Measurements from ENCODE around the gene TWIST1. TPM values are rescaled to one million over a fixed set of nuclear protein-coding genes. Genes with fewer than 3 reads are reported as not detected.

TWIST1 gene
- total RNA-seq (2021; ENCODE audit: unreplicated experiment) (not detected), Bru-seq, nascent RNA (percentile 17 among the genes with signal in this experiment), BruChase-seq, experiment 1, labeled RNA remaining after a 2-hour chase (not detected), BruChase-seq, experiment 2, labeled RNA remaining after a 6-hour chase (not detected)
- not detected for polyA plus RNA-seq (2012; ENCODE audit: insufficient read length)
- long read RNA-seq, result 0 reads

DNA sequence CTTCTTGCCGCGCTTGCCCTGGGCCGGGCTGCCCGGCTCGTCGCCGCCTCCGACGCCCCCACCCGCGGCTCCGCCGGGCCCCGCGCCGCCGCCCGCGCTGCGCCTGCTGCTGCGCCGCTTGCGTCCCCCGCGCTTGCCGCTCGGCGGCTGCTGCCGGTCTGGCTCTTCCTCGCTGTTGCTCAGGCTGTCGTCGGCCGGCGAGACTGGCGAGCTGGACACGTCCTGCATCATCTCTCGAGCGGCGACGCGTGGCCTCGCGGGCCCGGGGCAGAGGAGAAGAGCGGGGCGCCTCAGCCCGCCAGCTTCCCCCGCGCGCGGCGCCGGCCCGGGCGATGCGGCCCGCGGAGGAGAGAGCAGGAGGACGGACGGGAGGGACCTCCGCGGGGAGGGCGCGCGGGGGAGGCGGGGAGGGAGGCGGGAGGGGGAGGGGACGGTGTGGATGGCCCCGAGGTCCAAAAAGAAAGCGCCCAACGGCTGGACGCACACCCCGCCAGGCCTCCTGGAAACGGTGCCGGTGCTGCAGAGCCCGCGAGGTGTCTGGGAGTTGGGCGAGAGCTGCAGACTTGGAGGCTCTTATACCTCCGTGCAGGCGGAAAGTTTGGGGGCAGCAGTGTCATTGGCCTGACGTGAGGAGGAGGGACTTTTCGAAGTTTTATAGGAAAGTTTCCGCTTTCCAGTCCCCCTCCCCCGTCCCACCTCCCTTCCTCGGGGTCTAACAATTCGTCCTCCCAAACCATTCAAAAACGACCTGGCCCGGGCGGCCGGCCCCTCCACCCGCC lies at the start of gene TWIST1:
TSS of gene TWIST1 (minus strand) at position 546 of the 779 bp plus-strand sequence. CDS start at position 231, 315 bp downstream.
- Histone ChIP-seq H3K9me3 (ENCODE audit: control insufficient read depth, insufficient read depth, low read depth, low read length) (peaks cover 9% of the 10 kb centered on the region), H3K27me3 (ENCODE audit: control insufficient read depth, insufficient read depth, low read length) (no peaks in the 10 kb centered on the region), H3K27ac (ENCODE audit: low read length) (no peak within 1 kb of the TSS), H3K4me3 (ENCODE audit: low read depth in 2 of 2, low read length in 2 of 2) (peak within 1 kb of the TSS in 1 of 2 experiments; percentile 48; a peak in 1 of 4 replicates), H3K4me1 (ENCODE audit: control insufficient read depth, insufficient read depth, low read length) (no peaks in the 10 kb centered on the region), H3K36me3 (ENCODE audit: control insufficient read depth, insufficient read depth, low read length) (no peaks in the 10 kb centered on the region)
- POLR2A ChIA-PET, result no interaction called here
- in situ Hi-C loops (cut with HindIII; ENCODE audit: low pct_unique_long_range_greater_than_20kb, low sequenced_read_pairs), result no loop called here
- ATAC-seq (no peak), DNase-seq (ENCODE audit: low read depth, low spot score) (no peak)
- CTCF ChIA-PET, result no interaction called here
- no TSS peak for BruUV-seq (replicated peaks)
- TF ChIP-seq, protein P1, sequence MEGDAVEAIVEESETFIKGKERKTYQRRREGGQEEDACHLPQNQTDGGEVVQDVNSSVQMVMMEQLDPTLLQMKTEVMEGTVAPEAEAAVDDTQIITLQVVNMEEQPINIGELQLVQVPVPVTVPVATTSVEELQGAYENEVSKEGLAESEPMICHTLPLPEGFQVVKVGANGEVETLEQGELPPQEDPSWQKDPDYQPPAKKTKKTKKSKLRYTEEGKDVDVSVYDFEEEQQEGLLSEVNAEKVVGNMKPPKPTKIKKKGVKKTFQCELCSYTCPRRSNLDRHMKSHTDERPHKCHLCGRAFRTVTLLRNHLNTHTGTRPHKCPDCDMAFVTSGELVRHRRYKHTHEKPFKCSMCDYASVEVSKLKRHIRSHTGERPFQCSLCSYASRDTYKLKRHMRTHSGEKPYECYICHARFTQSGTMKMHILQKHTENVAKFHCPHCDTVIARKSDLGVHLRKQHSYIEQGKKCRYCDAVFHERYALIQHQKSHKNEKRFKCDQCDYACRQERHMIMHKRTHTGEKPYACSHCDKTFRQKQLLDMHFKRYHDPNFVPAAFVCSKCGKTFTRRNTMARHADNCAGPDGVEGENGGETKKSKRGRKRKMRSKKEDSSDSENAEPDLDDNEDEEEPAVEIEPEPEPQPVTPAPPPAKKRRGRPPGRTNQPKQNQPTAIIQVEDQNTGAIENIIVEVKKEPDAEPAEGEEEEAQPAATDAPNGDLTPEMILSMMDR (IDR thresholded peaks at IDR 0.05), result no peak
- TF ChIP-seq, protein P2, sequence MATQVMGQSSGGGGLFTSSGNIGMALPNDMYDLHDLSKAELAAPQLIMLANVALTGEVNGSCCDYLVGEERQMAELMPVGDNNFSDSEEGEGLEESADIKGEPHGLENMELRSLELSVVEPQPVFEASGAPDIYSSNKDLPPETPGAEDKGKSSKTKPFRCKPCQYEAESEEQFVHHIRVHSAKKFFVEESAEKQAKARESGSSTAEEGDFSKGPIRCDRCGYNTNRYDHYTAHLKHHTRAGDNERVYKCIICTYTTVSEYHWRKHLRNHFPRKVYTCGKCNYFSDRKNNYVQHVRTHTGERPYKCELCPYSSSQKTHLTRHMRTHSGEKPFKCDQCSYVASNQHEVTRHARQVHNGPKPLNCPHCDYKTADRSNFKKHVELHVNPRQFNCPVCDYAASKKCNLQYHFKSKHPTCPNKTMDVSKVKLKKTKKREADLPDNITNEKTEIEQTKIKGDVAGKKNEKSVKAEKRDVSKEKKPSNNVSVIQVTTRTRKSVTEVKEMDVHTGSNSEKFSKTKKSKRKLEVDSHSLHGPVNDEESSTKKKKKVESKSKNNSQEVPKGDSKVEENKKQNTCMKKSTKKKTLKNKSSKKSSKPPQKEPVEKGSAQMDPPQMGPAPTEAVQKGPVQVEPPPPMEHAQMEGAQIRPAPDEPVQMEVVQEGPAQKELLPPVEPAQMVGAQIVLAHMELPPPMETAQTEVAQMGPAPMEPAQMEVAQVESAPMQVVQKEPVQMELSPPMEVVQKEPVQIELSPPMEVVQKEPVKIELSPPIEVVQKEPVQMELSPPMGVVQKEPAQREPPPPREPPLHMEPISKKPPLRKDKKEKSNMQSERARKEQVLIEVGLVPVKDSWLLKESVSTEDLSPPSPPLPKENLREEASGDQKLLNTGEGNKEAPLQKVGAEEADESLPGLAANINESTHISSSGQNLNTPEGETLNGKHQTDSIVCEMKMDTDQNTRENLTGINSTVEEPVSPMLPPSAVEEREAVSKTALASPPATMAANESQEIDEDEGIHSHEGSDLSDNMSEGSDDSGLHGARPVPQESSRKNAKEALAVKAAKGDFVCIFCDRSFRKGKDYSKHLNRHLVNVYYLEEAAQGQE (IDR thresholded peaks at IDR 0.05; ENCODE audit: insufficient read depth in 1 of 2, low read depth in 2 of 2, low read length in 1 of 2), result no peak
- TF ChIP-seq SIN3A (IDR thresholded peaks at IDR 0.05; ENCODE audit: borderline replicate concordance, insufficient read depth, low read depth, low read length) (no peak), TCF7L2 (IDR thresholded peaks at IDR 0.05; ENCODE audit: low read depth, low read length) (no peak), POLR2AphosphoS5 (IDR thresholded peaks at IDR 0.05; ENCODE audit: low read depth, low read length) (no peak)
- intact Hi-C loops (cut with micrococcal nuclease; ENCODE audit: unreplicated experiment), result no loop called here

DNA sequence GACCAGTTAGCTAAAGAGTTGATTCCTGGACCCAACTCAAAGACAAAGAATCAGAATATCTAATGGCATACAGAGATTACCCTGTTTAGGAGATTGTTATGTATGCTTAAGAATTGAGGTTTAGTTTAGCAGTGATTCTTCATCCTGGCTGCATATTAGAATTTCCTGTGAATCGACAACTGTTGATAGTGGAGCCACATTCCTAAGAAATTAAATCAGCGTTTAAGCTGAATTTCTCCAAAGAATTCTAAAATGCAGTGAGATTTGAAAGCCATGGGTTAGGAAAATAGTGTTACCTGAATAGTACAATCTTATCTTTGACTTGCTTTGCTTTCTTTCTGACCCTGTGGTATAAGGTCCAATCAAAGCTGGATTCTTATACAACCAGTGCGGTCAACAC lies 44.2 kb upstream of the TWIST1 start:
- H3K27ac ChIP-seq (ENCODE audit: low read length), result no peak overlapping the region
- H3K4me3 ChIP-seq (ENCODE audit: low read depth in 2 of 2, low read length in 2 of 2), result no peak overlapping the region
- TF ChIP-seq SIN3A (IDR thresholded peaks at IDR 0.05; ENCODE audit: borderline replicate concordance, insufficient read depth, low read depth, low read length), result no peak
- TF ChIP-seq, protein P2 (IDR thresholded peaks at IDR 0.05; ENCODE audit: insufficient read depth in 1 of 2, low read depth in 2 of 2, low read length in 1 of 2), result no peak
- TF ChIP-seq, protein P1 (IDR thresholded peaks at IDR 0.05), result no peak
- no peak for TF ChIP-seq TCF7L2 (IDR thresholded peaks at IDR 0.05; ENCODE audit: low read depth, low read length)
- TF ChIP-seq POLR2AphosphoS5 (IDR thresholded peaks at IDR 0.05; ENCODE audit: low read depth, low read length), result no peak
- H3K36me3 ChIP-seq (ENCODE audit: control insufficient read depth, insufficient read depth, low read length), result no peaks in the 10 kb centered on the region
- no peaks in the 10 kb centered on the region for H3K27me3 ChIP-seq (ENCODE audit: control insufficient read depth, insufficient read depth, low read length)
- in situ Hi-C loops (cut with HindIII; ENCODE audit: low pct_unique_long_range_greater_than_20kb, low sequenced_read_pairs), result no loop called here
- ChIA-PET POLR2A (no interaction called here), CTCF (no interaction called here)
- no peak for DNase-seq (ENCODE audit: low read depth, low spot score)
- intact Hi-C loops (cut with micrococcal nuclease; ENCODE audit: unreplicated experiment), result no loop called here
- no TSS peak for BruUV-seq (replicated peaks)
- no peaks in the 10 kb centered on the region for H3K4me1 ChIP-seq (ENCODE audit: control insufficient read depth, insufficient read depth, low read length)
- no peaks in the 10 kb centered on the region for H3K9me3 ChIP-seq (ENCODE audit: control insufficient read depth, insufficient read depth, low read depth, low read length)
- no peak for ATAC-seq
